ENCODE data around the gene LRCH1. TPM values are rescaled to one million over a fixed set of nuclear protein-coding genes. Genes with fewer than 3 reads are reported as not detected.

The LRCH1 gene
- total RNA-seq, 1 donor, result 6.9 TPM

- Histone ChIP-seq H4K20me1 (ENCODE audit: insufficient read depth, low read length) (no peaks in the 10 kb centered on the region), H3K27me3 (ENCODE audit: insufficient read depth, low read length) (no peaks in the 10 kb centered on the region), H3K79me2 (ENCODE audit: insufficient read depth, low read length) (peaks cover 44% of the 10 kb centered on the region), H3K9me3 (ENCODE audit: low read depth, low read length) (no peaks in the 10 kb centered on the region), H2AFZ (ENCODE audit: low read length) (peak overlapping the region; percentile 5), H3K4me3 (ENCODE audit: insufficient read depth, low read length) (no peak overlapping the region), H3K4me1 (ENCODE audit: insufficient read depth, low read length) (peaks cover 25% of the 10 kb centered on the region), H3K4me2 (ENCODE audit: insufficient read depth, low read length) (peak overlapping the region; percentile 25), H3K27ac (ENCODE audit: low read depth, low read length) (peak overlapping the region; percentile 27), H3K36me3 (ENCODE audit: insufficient read depth, low read length) (no peaks in the 10 kb centered on the region)
- TF ChIP-seq, protein P1, sequence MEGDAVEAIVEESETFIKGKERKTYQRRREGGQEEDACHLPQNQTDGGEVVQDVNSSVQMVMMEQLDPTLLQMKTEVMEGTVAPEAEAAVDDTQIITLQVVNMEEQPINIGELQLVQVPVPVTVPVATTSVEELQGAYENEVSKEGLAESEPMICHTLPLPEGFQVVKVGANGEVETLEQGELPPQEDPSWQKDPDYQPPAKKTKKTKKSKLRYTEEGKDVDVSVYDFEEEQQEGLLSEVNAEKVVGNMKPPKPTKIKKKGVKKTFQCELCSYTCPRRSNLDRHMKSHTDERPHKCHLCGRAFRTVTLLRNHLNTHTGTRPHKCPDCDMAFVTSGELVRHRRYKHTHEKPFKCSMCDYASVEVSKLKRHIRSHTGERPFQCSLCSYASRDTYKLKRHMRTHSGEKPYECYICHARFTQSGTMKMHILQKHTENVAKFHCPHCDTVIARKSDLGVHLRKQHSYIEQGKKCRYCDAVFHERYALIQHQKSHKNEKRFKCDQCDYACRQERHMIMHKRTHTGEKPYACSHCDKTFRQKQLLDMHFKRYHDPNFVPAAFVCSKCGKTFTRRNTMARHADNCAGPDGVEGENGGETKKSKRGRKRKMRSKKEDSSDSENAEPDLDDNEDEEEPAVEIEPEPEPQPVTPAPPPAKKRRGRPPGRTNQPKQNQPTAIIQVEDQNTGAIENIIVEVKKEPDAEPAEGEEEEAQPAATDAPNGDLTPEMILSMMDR (IDR thresholded peaks at IDR 0.05; ENCODE audit: extremely low read depth, low read depth, low read length), result no peak
- DNase-seq (ENCODE audit: insufficient read length, low spot score, missing footprints), result no peak
Measured at GRCh38 chr13:46665248-46665632, 112.3 kb downstream of the LRCH1 start.

- H3K36me3 ChIP-seq (ENCODE audit: insufficient read depth, low read length), result no peaks in the 10 kb centered on the region
- H4K20me1 ChIP-seq (ENCODE audit: insufficient read depth, low read length), result no peaks in the 10 kb centered on the region
- H3K27ac ChIP-seq (ENCODE audit: low read depth, low read length), result peak overlapping the region; percentile 27
- H3K4me1 ChIP-seq (ENCODE audit: insufficient read depth, low read length), result peaks cover 25% of the 10 kb centered on the region
- peak overlapping the region; percentile 25 for H3K4me2 ChIP-seq (ENCODE audit: insufficient read depth, low read length)
- H3K4me3 ChIP-seq (ENCODE audit: insufficient read depth, low read length), result no peak overlapping the region
- peak overlapping the region; percentile 14 for H2AFZ ChIP-seq (ENCODE audit: low read length)
- no peaks in the 10 kb centered on the region for H3K27me3 ChIP-seq (ENCODE audit: insufficient read depth, low read length)
- TF ChIP-seq, protein P1 (IDR thresholded peaks at IDR 0.05; ENCODE audit: extremely low read depth, low read depth, low read length), result no peak
- H3K9me3 ChIP-seq (ENCODE audit: low read depth, low read length), result no peaks in the 10 kb centered on the region
- H3K79me2 ChIP-seq (ENCODE audit: insufficient read depth, low read length), result peaks cover 44% of the 10 kb centered on the region
- no peak for DNase-seq (ENCODE audit: insufficient read length, low spot score, missing footprints)
Measured at GRCh38 chr13:46665633-46666482, 112.9 kb downstream of the LRCH1 start.

GRCh38 chr13:46666727-46667456, 113.9 kb downstream of the LRCH1 start:
- H3K27me3 ChIP-seq (ENCODE audit: insufficient read depth, low read length), result no peaks in the 10 kb centered on the region
- no peak for DNase-seq (ENCODE audit: insufficient read length, low spot score, missing footprints)
- peaks cover 48% of the 10 kb centered on the region for H3K79me2 ChIP-seq (ENCODE audit: insufficient read depth, low read length)
- H3K9me3 ChIP-seq (ENCODE audit: low read depth, low read length), result no peaks in the 10 kb centered on the region
- H4K20me1 ChIP-seq (ENCODE audit: insufficient read depth, low read length), result no peaks in the 10 kb centered on the region
- no peak overlapping the region for H3K4me2 ChIP-seq (ENCODE audit: insufficient read depth, low read length)
- H3K4me1 ChIP-seq (ENCODE audit: insufficient read depth, low read length), result peaks cover 25% of the 10 kb centered on the region
- H3K4me3 ChIP-seq (ENCODE audit: insufficient read depth, low read length), result no peak overlapping the region
- H3K27ac ChIP-seq (ENCODE audit: low read depth, low read length), result peak overlapping the region; percentile 14
- no peaks in the 10 kb centered on the region for H3K36me3 ChIP-seq (ENCODE audit: insufficient read depth, low read length)
- no peak overlapping the region for H2AFZ ChIP-seq (ENCODE audit: low read length)
- TF ChIP-seq, protein P1 (IDR thresholded peaks at IDR 0.05; ENCODE audit: extremely low read depth, low read depth, low read length), result no peak
